ENCODE measurements around the gene TM7SF2. TPM values are rescaled to one million over a fixed set of nuclear protein-coding genes. Genes with fewer than 3 reads are reported as not detected.

The TM7SF2 gene
- total RNA-seq, 1 donor from 2014 or later, result 25.4 TPM

DNA sequence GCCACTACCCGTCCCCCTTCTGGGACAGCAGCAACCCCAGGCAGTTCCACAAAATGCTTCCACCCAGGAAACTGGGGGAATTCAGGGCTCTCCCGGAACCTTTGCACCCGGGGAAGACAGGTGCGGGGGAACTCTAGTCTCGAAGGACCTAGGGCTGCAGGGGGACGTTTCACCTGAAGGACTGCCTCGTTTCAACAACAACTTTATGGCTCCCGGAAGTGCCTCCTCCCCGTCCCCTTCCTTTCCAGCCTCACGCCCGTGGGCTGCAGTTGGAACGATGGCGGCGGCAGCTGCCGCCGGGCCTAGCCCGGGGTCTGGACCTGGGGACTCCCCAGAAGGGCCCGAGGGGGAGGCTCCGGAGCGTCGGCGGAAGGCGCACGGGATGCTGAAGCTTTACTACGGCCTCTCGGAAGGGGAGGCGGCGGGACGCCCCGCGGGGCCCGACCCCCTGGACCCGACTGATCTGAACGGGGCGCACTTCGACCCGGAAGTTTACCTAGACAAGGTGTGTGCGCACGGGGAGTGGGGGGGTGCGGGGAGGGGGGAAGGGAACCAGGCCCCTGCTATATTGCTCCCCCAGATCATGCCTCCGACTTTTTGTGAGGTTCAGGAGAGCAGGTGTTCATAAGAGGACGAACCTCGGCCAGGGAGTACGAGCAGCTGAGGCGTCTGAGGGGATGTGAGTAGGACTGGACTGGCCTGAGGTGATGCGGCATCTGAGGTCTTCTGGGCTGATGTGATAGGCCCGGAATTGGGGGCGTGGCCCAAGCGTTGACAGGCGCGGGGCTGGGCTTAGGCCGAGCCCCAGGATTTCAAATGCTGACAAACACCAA is 15.5 kb upstream of the TM7SF2 start, which contains the start of gene VPS51:
TSS of gene VPS51 (plus strand) at position 241 of the 833 bp plus-strand sequence. CDS start at position 278, 37 bp downstream.
- Mint-ChIP-seq H3K4me3 (peak within 1 kb of the TSS; percentile 91), H3K27me3 (no peaks in the 10 kb centered on the region), H3K27ac (peak within 1 kb of the TSS; percentile 88), H3K4me1 (peaks cover 18% of the 10 kb centered on the region), H3K9me3 (no peaks in the 10 kb centered on the region), H3K36me3 (ENCODE audit: low read depth) (peaks cover 15% of the 10 kb centered on the region)
- intact Hi-C loops (cut with micrococcal nuclease), result loop anchor here (1.0 to 2.0 kb wide), 8 partner anchors 12 to 179 kb away; partner anchors contain the start of genes ARL2, ATG2A, CDCA5 and SAC3D1
- ChIA-PET POLR2A (interaction anchor here (0.6 to 3.2 kb wide), 23 partner anchors 13 to 977 kb away, joined by 3 to 21 read pairs (median 6); partner anchors contain the start of genes ARL2, CAPN1, CDCA5 and FAU), CTCF (no interaction called here)
- DNase-seq, result peak; percentile 74
- peak; percentile 92 for ATAC-seq (ENCODE audit: low read depth)
- TF ChIP-seq, protein P1, sequence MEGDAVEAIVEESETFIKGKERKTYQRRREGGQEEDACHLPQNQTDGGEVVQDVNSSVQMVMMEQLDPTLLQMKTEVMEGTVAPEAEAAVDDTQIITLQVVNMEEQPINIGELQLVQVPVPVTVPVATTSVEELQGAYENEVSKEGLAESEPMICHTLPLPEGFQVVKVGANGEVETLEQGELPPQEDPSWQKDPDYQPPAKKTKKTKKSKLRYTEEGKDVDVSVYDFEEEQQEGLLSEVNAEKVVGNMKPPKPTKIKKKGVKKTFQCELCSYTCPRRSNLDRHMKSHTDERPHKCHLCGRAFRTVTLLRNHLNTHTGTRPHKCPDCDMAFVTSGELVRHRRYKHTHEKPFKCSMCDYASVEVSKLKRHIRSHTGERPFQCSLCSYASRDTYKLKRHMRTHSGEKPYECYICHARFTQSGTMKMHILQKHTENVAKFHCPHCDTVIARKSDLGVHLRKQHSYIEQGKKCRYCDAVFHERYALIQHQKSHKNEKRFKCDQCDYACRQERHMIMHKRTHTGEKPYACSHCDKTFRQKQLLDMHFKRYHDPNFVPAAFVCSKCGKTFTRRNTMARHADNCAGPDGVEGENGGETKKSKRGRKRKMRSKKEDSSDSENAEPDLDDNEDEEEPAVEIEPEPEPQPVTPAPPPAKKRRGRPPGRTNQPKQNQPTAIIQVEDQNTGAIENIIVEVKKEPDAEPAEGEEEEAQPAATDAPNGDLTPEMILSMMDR (IDR thresholded peaks at IDR 0.05), result no peak

DNA sequence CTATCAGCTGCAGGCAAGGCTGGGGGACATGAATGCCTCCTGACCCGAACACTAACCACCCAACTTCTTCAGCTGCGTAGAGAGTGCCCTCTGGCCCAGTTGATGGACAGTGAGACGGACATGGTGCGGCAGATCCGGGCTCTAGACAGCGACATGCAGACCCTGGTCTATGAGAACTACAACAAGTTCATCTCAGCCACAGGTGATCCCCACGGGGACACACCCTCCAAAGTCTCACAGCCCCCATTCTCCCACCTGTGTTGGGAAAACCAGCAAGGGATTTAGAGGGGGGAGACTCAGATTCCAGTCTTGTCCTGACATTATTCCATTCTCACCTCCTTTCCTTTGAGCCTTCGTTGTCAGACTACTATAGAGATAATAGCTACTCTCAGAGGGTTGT is 14.7 kb upstream of the TM7SF2 start:
- no peak for DNase-seq
- H3K36me3 Mint-ChIP-seq (ENCODE audit: low read depth), result peaks cover 18% of the 10 kb centered on the region
- H3K9me3 Mint-ChIP-seq, result no peaks in the 10 kb centered on the region
- TF ChIP-seq, protein P1 (IDR thresholded peaks at IDR 0.05), result no peak
- intact Hi-C loops (cut with micrococcal nuclease), result loop anchor here (1.0 to 2.0 kb wide), 8 partner anchors 13 to 180 kb away; partner anchors contain the start of genes ARL2, ATG2A, CDCA5 and SAC3D1
- CTCF ChIA-PET, result interaction anchor here (1.7 kb wide), 1 partner anchor 13 kb away, joined by 9 read pairs; no protein-coding TSS in a partner anchor
- peak overlapping the region; percentile 91 for H3K4me3 Mint-ChIP-seq
- H3K4me1 Mint-ChIP-seq, result peaks cover 18% of the 10 kb centered on the region
- H3K27ac Mint-ChIP-seq, result peak overlapping the region; percentile 88
- POLR2A ChIA-PET, result interaction anchor here (0.6 to 3.2 kb wide), 19 partner anchors 13 to 320 kb away, joined by 3 to 21 read pairs (median 6); partner anchors contain the start of genes ARL2, CAPN1, CDCA5 and FAU
- no peak for ATAC-seq (ENCODE audit: low read depth)
- no peaks in the 10 kb centered on the region for H3K27me3 Mint-ChIP-seq

DNA sequence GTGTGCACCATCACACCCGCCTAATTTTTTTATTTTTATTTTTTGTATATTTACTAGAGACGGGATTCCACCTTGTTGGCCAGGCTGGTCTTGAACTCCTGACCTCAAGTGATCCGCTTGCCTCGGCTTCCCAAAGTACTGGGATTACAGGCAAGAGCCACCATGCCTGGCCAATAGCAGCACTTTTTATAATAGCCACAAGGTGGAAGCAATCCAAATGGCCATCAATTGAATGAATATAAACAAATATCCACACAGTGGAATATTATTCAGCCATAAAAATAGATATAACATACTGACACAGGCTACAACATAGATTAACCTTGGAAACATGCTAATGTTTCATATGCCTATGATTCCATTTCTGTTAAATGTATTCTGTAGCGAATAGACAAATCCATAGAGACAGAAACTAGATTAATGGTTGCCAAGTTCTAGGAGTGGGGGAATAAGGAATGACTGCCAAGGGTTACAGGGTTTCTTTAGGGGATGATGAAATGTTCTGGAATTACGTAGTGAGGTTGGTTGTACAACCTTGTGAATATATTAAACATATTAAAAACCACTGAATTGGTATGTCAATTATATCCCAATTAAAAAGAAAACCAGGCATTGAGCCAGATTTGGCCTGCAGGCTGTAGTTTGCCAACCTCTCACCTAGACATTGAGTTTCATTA is 10.9 kb upstream of the TM7SF2 start:
- no peaks in the 10 kb centered on the region for H3K9me3 Mint-ChIP-seq
- no peak overlapping the region for H3K4me3 Mint-ChIP-seq
- H3K36me3 Mint-ChIP-seq (ENCODE audit: low read depth), result peaks cover 45% of the 10 kb centered on the region
- ATAC-seq (ENCODE audit: low read depth) (no peak), DNase-seq (no peak)
- H3K27me3 Mint-ChIP-seq, result no peaks in the 10 kb centered on the region
- H3K4me1 Mint-ChIP-seq, result peaks cover 13% of the 10 kb centered on the region
- TF ChIP-seq, protein P1 (IDR thresholded peaks at IDR 0.05), result no peak
- POLR2A ChIA-PET, result interaction anchor here (0.6 to 2.6 kb wide), 5 partner anchors 10 to 706 kb away, joined by 3 to 8 read pairs (median 4); partner anchors contain the start of gene TM7SF2
- intact Hi-C loops (cut with micrococcal nuclease), result no loop called here
- CTCF ChIA-PET, result interaction anchor here (1.0 to 1.7 kb wide), 3 partner anchors 10 to 21 kb away, joined by 3 to 5 read pairs (median 3); partner anchors contain the start of genes FAU and MRPL49
- H3K27ac Mint-ChIP-seq, result no peak overlapping the region

DNA sequence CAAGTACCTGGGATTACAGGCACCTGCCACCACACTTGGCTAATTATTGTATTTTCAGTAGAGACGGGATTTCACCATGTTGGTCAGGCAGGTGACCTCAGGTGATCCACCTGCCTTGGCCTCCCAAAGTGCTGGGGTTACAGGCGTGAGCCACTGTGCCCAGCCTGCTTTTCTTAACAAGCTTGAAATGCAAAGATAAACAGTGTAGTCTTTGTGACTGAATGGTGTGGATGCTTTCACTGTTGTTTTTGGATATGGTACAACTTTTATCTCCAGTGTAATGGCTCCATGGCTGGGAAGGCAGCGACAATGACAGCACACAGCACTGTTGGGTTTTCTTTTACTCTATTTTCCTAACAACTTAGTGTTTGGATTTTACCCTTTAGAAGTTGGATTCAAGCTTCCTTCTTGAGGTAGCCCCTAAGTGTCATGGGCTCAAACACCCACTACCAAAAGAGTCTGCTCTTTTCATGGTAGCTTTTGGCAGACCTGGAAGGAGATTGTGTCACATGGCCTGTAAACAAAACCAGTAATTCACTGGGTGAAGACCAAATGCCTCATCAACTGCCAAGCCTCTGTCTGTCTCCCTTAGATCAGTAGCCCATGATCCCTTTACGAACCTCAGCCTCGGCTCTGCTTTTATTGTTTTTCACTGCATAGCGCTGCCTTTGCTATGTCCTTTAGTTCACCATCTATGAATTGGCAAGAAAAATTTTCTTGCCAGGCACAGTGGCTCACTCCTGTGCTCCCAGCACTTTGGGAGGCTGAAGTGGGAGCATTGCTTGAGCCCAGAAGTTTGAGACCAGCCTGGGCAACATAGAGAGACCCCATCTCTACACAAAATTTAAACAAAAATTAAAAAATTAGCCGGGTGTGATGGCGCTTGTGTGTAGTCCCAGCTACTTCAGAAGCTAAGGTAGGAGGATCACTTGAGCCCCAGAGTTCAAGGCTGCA is 9.3 kb upstream of the TM7SF2 start:
- TF ChIP-seq, protein P1 (IDR thresholded peaks at IDR 0.05), result no peak
- H3K27me3 Mint-ChIP-seq, result no peaks in the 10 kb centered on the region
- no peaks in the 10 kb centered on the region for H3K9me3 Mint-ChIP-seq
- H3K4me1 Mint-ChIP-seq, result peaks cover 2% of the 10 kb centered on the region
- ATAC-seq (ENCODE audit: low read depth), result no peak
- no peak overlapping the region for H3K4me3 Mint-ChIP-seq
- CTCF ChIA-PET, result interaction anchor here (1.6 kb wide), 1 partner anchor 8 kb away, joined by 5 read pairs; no protein-coding TSS in a partner anchor
- POLR2A ChIA-PET, result interaction anchor here (0.6 to 2.6 kb wide), 4 partner anchors 9 to 79 kb away, joined by 3 to 8 read pairs (median 6); partner anchors contain the start of gene TM7SF2
- intact Hi-C loops (cut with micrococcal nuclease), result no loop called here
- peaks cover 58% of the 10 kb centered on the region for H3K36me3 Mint-ChIP-seq (ENCODE audit: low read depth)
- H3K27ac Mint-ChIP-seq, result no peak overlapping the region
- no peak for DNase-seq

Data from activated B cell treated with CpG ODN at 0.5 μM for 24 hours (primary cell).